Epithelial cell of proximal tubule (primary cell): ENCODE data around the gene PPP1R3F. TPM values are rescaled to one million over a fixed set of nuclear protein-coding genes. Genes with fewer than 3 reads are reported as not detected.

Source experiments
- DNase-seq: peaks from one replicate; pipeline ENCODE4 v3.0.0-alpha.2; 2011; ENCODE audit warnings: low read depth
- H3K4me3 ChIP-seq: 2 replicates; pipeline ENCODE4 v1.5.1; 2011; ENCODE audit warnings: low read depth, mild to moderate bottlenecking, low read length
- CTCF ChIP-seq: conservative IDR thresholded peaks from 2 replicates; pipeline ENCODE4 v1.5.1; 2012; ENCODE audit warnings: low read depth, mild to moderate bottlenecking, low read length
- total RNA-seq: library from RNA; depleted of rRNA; stranded (reverse); fragments of >200 nt; gene quantifications from 2 replicates; pipeline ENCODE4 v1.2.3, GENCODE V29; 2015

PPP1R3F gene
- total RNA-seq, 1 donor from 2014 or later = 2.3 TPM

- no peak overlapping the region for H3K4me3 ChIP-seq
- no peak for DNase-seq
- no peak for TF ChIP-seq CTCF
Observed at GRCh38 chrX:49262603-49263002, 7.0 kb upstream of the PPP1R3F start.

GRCh38 chrX:49263631-49264030, 6.0 kb upstream of the PPP1R3F start:
- no peak overlapping the region for H3K4me3 ChIP-seq
- DNase-seq = no peak
- no peak for TF ChIP-seq CTCF

- no peak for DNase-seq
- H3K4me3 ChIP-seq = no peak within 1 kb of the TSS
- no peak for TF ChIP-seq CTCF
Observed at GRCh38 chrX:49264460-49264859, 5.1 kb upstream of the PPP1R3F start, which contains the start of gene FOXP3. FOXP3 (minus strand) TSS chrX:49264710; CDS start chrX:49258505, 6,205 bp downstream.

- no peak for TF ChIP-seq CTCF
- no peak overlapping the region for H3K4me3 ChIP-seq
- DNase-seq = no peak
Observed at GRCh38 chrX:49266523-49267445, 2.8 kb upstream of the PPP1R3F start.

GRCh38 chrX:49268702-49269009, 937 bp upstream of the PPP1R3F start:
- no peak for TF ChIP-seq CTCF
- H3K4me3 ChIP-seq = peak overlapping the region; percentile 66
- no peak for DNase-seq

- peak; percentile 87 for DNase-seq
- peak overlapping the region; percentile 66 for H3K4me3 ChIP-seq
- TF ChIP-seq CTCF = no peak
Observed at GRCh38 chrX:49269010-49269766, 405 bp upstream of the PPP1R3F start.
